ENCODE measurements around the gene THBS2. TPM values are rescaled to one million over a fixed set of nuclear protein-coding genes. Genes with fewer than 3 reads are reported as not detected.
A peak's percentile ranks its signal among the peaks of the same experiment; 100 is the strongest.

THBS2 gene
- total RNA-seq, 1 donor from 2014 or later = 6.9 TPM

- Histone ChIP-seq H3K36me3 (no peaks in the 10 kb centered on the region), H3K4me1 (no peaks in the 10 kb centered on the region), H3K4me3 (no peak overlapping the region), H3K9me3 (replicated peaks) (no peaks in the 10 kb centered on the region), H3K27ac (replicated peaks) (no peak overlapping the region), H3K27me3 (ENCODE audit: low read depth) (peaks cover 21% of the 10 kb centered on the region)
- no peak for DNase-seq
- TF ChIP-seq CTCF (IDR thresholded peaks at IDR 0.05; ENCODE audit: borderline replicate concordance) = no peak
- intact Hi-C loops (cut with micrococcal nuclease) = no loop called here
These were observed 82.6 kb downstream of the THBS2 start for GRCh38 chr6:169171016-169171415.

GRCh38 chr6:169170583-169170955, 83.1 kb downstream of the THBS2 start:
- peaks cover 26% of the 10 kb centered on the region for H3K27me3 ChIP-seq (ENCODE audit: low read depth)
- DNase-seq = no peak
- H3K27ac ChIP-seq (replicated peaks) = no peak overlapping the region
- no peak overlapping the region for H3K4me3 ChIP-seq
- TF ChIP-seq CTCF (IDR thresholded peaks at IDR 0.05; ENCODE audit: borderline replicate concordance) = no peak
- H3K36me3 ChIP-seq = no peaks in the 10 kb centered on the region
- H3K4me1 ChIP-seq = no peaks in the 10 kb centered on the region
- H3K9me3 ChIP-seq (replicated peaks) = no peaks in the 10 kb centered on the region
- intact Hi-C loops (cut with micrococcal nuclease) = no loop called here

- no peaks in the 10 kb centered on the region for H3K4me1 ChIP-seq
- H3K4me3 ChIP-seq = no peak overlapping the region
- peak overlapping the region; percentile 72 for H3K27ac ChIP-seq (replicated peaks)
- peaks cover 28% of the 10 kb centered on the region for H3K27me3 ChIP-seq (ENCODE audit: low read depth)
- no peak for DNase-seq
- H3K9me3 ChIP-seq (replicated peaks) = no peaks in the 10 kb centered on the region
- TF ChIP-seq CTCF (IDR thresholded peaks at IDR 0.05; ENCODE audit: borderline replicate concordance) = no peak
- no peaks in the 10 kb centered on the region for H3K36me3 ChIP-seq
- intact Hi-C loops (cut with micrococcal nuclease) = no loop called here
These were observed 83.6 kb downstream of the THBS2 start for GRCh38 chr6:169169941-169170582.

- intact Hi-C loops (cut with micrococcal nuclease) = no loop called here
- peaks cover 28% of the 10 kb centered on the region for H3K27me3 ChIP-seq (ENCODE audit: low read depth)
- no peak for TF ChIP-seq CTCF (IDR thresholded peaks at IDR 0.05; ENCODE audit: borderline replicate concordance)
- no peak for DNase-seq
- H3K4me1 ChIP-seq = no peaks in the 10 kb centered on the region
- H3K9me3 ChIP-seq (replicated peaks) = no peaks in the 10 kb centered on the region
- H3K4me3 ChIP-seq = no peak overlapping the region
- H3K27ac ChIP-seq (replicated peaks) = peak overlapping the region; percentile 72
- H3K36me3 ChIP-seq = no peaks in the 10 kb centered on the region
These were observed 84.3 kb downstream of the THBS2 start for GRCh38 chr6:169169375-169169774.

- intact Hi-C loops (cut with micrococcal nuclease) = no loop called here
These were observed 84.9 kb downstream of the THBS2 start for GRCh38 chr6:169168706-169169105.

More at GRCh38 chr6:169168706-169169105, 84.9 kb downstream of the THBS2 start:
- Histone ChIP-seq H3K36me3 (no peaks in the 10 kb centered on the region), H3K27me3 (ENCODE audit: low read depth) (peaks cover 28% of the 10 kb centered on the region), H3K4me1 (no peaks in the 10 kb centered on the region), H3K9me3 (replicated peaks) (no peaks in the 10 kb centered on the region), H3K4me3 (no peak overlapping the region), H3K27ac (replicated peaks) (peak overlapping the region; percentile 72)
- no peak for TF ChIP-seq CTCF (IDR thresholded peaks at IDR 0.05; ENCODE audit: borderline replicate concordance)
- DNase-seq = no peak
